ENCODE measurements around the gene TTYH3. TPM values are rescaled to one million over a fixed set of nuclear protein-coding genes. Genes with fewer than 3 reads are reported as not detected.
A peak's percentile ranks its signal among the peaks of the same experiment; 100 is the strongest.

TTYH3 gene
- total RNA-seq, 1 experiment from 2014 or later: 20.9 TPM

DNA sequence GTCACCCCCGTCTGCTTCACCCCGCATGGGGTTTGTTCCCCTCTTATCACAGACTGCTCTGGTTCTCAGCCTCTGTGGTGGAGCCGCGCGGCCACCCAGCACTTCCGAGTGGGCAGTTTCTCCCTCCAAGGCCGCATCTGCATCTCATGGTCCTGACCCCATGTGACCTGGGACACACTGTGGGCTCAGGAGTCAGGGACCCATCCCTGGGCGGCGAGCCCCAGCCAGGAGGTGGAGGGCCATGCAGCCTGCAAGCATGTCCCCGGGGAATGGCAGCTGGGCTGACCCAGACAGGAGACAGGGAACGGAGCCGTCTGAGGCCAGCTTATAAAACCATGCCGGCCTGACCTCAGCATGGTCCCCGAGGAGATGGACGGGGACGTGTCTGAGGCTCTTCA is 25.2 kb upstream of the TTYH3 start:
- Mint-ChIP-seq H3K27me3 (ENCODE audit: insufficient read depth, unreplicated experiment) (no peaks in the 10 kb centered on the region), H3K36me3 (ENCODE audit: insufficient read depth, unreplicated experiment) (peaks cover 21% of the 10 kb centered on the region), H3K4me3 (ENCODE audit: unreplicated experiment) (no peak overlapping the region), H3K27ac (ENCODE audit: low read depth, unreplicated experiment) (no peak overlapping the region), H3K4me1 (ENCODE audit: insufficient read depth, unreplicated experiment) (peaks cover 14% of the 10 kb centered on the region), H3K9me3 (ENCODE audit: unreplicated experiment) (no peaks in the 10 kb centered on the region)
- TF ChIP-seq, protein P1, sequence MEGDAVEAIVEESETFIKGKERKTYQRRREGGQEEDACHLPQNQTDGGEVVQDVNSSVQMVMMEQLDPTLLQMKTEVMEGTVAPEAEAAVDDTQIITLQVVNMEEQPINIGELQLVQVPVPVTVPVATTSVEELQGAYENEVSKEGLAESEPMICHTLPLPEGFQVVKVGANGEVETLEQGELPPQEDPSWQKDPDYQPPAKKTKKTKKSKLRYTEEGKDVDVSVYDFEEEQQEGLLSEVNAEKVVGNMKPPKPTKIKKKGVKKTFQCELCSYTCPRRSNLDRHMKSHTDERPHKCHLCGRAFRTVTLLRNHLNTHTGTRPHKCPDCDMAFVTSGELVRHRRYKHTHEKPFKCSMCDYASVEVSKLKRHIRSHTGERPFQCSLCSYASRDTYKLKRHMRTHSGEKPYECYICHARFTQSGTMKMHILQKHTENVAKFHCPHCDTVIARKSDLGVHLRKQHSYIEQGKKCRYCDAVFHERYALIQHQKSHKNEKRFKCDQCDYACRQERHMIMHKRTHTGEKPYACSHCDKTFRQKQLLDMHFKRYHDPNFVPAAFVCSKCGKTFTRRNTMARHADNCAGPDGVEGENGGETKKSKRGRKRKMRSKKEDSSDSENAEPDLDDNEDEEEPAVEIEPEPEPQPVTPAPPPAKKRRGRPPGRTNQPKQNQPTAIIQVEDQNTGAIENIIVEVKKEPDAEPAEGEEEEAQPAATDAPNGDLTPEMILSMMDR (IDR thresholded peaks at IDR 0.05; ENCODE audit: unreplicated experiment): no peak
- no peak for DNase-seq (ENCODE audit: unreplicated experiment)
- no TSS peak for BruUV-seq (replicated peaks)
- intact Hi-C loops (cut with micrococcal nuclease): no loop called here
- CTCF ChIA-PET: no interaction called here
- POLR2A ChIA-PET: interaction anchor here (0.9 kb wide), 1 partner anchor 8 kb away, joined by 4 read pairs; no protein-coding TSS in a partner anchor

DNA sequence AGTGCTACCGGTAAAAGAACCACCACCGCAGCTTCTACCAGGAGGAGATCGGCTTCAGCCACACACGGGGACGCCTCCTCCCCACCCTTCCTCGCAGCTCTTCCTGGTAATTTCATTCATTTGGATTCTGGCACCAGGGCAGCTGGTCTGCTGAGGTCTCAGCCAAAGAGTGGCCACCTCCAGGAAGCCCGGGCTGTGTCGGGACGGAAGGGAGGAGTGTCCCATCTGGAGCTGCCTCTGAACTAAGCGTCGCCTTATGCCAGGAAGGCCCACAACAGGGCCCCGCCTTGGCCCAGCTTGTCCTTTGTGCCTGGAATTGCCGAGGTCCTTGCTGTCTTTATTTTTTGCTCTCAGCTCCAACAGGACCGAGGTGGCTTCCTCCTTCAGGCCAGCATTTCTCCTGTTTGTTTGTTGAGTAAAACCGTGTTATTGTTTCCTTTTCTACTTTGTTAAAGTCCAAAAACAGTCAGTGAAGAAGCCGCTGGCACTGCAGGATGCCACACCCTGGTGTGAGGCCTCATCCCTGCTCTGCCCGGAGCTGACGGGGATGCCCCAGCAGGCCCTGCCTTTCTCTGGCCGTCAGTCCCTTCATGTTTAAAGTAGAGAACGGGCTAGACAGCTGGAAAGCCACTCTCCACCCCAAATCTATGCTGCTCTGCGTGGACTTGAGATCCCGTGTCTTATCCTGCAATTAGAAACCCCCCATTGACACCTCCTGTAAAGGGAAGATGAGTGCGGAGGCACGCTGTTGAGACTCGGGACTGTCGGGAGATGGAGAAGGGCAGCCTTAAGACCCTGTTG is 24.5 kb upstream of the TTYH3 start:
- DNase-seq (ENCODE audit: unreplicated experiment): no peak
- no TSS peak for BruUV-seq (replicated peaks)
- no peak overlapping the region for H3K4me3 Mint-ChIP-seq (ENCODE audit: unreplicated experiment)
- no peaks in the 10 kb centered on the region for H3K9me3 Mint-ChIP-seq (ENCODE audit: unreplicated experiment)
- H3K27ac Mint-ChIP-seq (ENCODE audit: low read depth, unreplicated experiment): peak overlapping the region; percentile 65
- no peaks in the 10 kb centered on the region for H3K27me3 Mint-ChIP-seq (ENCODE audit: insufficient read depth, unreplicated experiment)
- peaks cover 9% of the 10 kb centered on the region for H3K4me1 Mint-ChIP-seq (ENCODE audit: insufficient read depth, unreplicated experiment)
- TF ChIP-seq, protein P1 (IDR thresholded peaks at IDR 0.05; ENCODE audit: unreplicated experiment): no peak
- ChIA-PET POLR2A (interaction anchor here (0.6 kb wide), 1 partner anchor 101 kb away, joined by 3 read pairs; no protein-coding TSS in a partner anchor), CTCF (interaction anchor here (0.6 kb wide), 1 partner anchor 494 kb away, joined by 3 read pairs; no protein-coding TSS in a partner anchor)
- peaks cover 14% of the 10 kb centered on the region for H3K36me3 Mint-ChIP-seq (ENCODE audit: insufficient read depth, unreplicated experiment)
- intact Hi-C loops (cut with micrococcal nuclease): no loop called here

DNA sequence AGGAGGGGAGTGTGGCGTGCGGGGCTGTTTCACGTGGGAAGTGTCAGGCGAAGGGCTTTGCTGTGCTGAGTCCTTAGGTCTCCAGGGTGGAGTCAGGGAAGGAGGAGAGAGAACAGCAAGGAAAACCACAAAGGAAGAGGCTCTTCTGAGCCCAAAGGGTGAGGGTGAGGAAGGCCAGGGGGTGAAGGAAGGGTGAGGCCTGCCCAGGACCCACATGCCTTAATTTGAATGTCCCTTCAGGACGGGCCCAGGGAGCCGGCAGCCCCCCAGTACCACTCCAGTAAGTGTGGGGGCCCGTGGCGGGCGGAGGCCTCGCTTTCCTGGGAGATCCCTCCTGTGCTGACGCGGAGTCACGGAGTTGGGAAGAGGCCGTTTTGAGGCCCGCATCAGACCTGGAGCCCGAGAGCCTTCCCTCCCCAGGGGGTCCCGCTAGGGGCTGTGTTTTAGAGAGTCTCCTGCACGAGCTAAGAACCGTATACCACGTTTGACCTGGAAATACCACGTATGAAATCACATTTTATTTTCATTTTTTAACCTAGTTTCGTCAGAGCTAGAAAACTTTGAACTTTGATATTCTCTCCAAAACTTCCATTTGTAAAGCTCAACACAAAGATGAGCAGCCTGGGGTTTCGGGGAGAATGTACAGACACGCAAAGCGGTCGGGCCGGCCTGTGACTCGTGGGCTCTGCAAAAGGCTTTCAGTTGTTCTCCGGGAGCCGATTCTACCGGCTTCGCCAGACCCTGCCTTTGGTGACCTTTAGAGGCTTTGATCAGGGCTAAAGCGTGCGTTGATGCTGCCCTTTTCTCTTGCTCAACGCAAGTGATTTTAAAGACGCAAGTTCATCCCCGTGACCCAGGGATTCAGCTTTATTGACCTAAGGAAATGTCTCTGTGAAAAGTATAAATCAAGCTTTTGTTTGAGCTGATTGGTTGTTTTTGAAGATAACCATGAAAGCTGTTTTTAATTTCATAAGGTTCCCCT is 23.6 kb upstream of the TTYH3 start:
- no peak overlapping the region for H3K4me3 Mint-ChIP-seq (ENCODE audit: unreplicated experiment)
- ChIA-PET POLR2A (interaction anchor here (0.7 kb wide), 1 partner anchor 42 kb away, joined by 4 read pairs; no protein-coding TSS in a partner anchor), CTCF (interaction anchor here (0.6 to 0.7 kb wide), 2 partner anchors 37 to 45 kb away, joined by 4 read pairs; no protein-coding TSS in a partner anchor)
- H3K27me3 Mint-ChIP-seq (ENCODE audit: insufficient read depth, unreplicated experiment): no peaks in the 10 kb centered on the region
- no peaks in the 10 kb centered on the region for H3K9me3 Mint-ChIP-seq (ENCODE audit: unreplicated experiment)
- no peaks in the 10 kb centered on the region for H3K4me1 Mint-ChIP-seq (ENCODE audit: insufficient read depth, unreplicated experiment)
- H3K36me3 Mint-ChIP-seq (ENCODE audit: insufficient read depth, unreplicated experiment): peaks cover 11% of the 10 kb centered on the region
- TF ChIP-seq, protein P1 (IDR thresholded peaks at IDR 0.05; ENCODE audit: unreplicated experiment): no peak
- DNase-seq (ENCODE audit: unreplicated experiment): no peak
- peak overlapping the region; percentile 65 for H3K27ac Mint-ChIP-seq (ENCODE audit: low read depth, unreplicated experiment)
- intact Hi-C loops (cut with micrococcal nuclease): no loop called here
- BruUV-seq (replicated peaks): no TSS peak

Measured in MCF 10A (cell line).